ENCODE results near the gene PAH.
"Not testable (repeated sequence)": the region's sequence is repeated elsewhere in the genome, so short reads cannot be mapped to it uniquely, and the experiment has no call there.

PAH gene

DNA sequence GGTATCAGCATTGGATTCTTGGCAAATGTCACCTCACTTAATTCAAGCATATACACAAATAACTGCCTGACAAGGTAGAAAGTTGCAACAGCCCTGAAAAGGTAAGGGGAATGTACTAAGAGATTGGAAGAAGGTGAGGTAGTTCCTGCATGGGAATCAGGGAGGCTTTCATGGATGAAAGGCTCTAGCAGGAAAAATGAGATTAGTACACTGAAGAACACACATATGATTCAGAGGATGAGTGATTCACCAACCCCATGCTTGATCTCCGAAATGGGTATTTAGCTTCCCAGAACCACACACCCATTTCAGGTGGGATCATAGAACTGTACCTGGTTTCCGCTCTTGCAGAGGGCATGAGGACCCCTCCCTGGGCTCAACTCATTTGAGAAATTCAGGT is 65.8 kb downstream of the PAH start:
- ChIA-PET POLR2A (ENCODE audit: low non-redundant PET) (no interaction called here), CTCF (interaction anchor here (0.6 kb wide), 1 partner anchor 152 kb away, joined by 3 read pairs; no protein-coding TSS in a partner anchor)
- DNase-seq (ENCODE audit: low spot score), result no peak
- no peak overlapping the region for H3K27ac ChIP-seq
- no peak for TF ChIP-seq CTCF (conservative IDR thresholded peaks at IDR 0.05; ENCODE audit: low read depth)

DNA sequence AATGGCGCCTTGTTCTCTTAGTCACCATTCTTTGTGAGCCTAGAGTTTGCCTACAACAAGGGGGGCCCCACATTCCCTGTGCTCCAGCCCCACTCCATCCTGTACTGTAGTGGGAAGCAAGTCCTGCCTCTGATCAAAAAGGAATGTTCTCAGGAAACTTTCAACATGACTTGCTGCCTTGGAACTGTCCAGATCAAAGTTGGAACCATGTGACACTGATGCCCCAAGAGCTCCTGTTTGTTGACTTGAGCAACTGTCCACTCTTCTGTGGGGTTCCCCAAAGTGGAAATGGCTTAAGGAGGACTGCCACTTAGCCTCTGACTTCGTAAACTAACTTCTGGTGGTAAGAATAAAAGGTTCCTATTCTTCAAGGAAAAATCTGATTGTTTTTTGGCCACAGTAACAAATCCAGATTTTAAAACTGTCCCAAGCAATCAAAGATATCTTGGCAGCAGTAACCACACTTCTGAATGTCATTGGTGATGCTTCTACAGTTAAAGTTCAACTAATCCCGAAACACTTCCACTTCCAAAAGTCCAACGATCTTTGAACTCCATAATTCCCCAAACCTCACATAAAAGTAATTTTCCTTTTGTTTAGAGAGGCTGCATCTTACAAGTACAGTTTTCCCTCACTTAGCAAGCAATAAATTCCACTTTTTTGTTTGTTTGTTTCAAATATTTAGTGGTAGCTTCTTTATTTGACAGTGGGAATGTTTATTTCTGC is 67.2 kb downstream of the PAH start:
- POLR2A ChIA-PET (ENCODE audit: low non-redundant PET), result no interaction called here
- TF ChIP-seq CTCF (conservative IDR thresholded peaks at IDR 0.05; ENCODE audit: low read depth), result no peak
- no peak overlapping the region for H3K27ac ChIP-seq
- CTCF ChIA-PET, result interaction anchor here (0.7 kb wide), 1 partner anchor 102 kb away, joined by 3 read pairs; no protein-coding TSS in a partner anchor
- DNase-seq (ENCODE audit: low spot score), result no peak

- no peak for TF ChIP-seq CTCF (conservative IDR thresholded peaks at IDR 0.05; ENCODE audit: low read depth)
- POLR2A ChIA-PET (ENCODE audit: low non-redundant PET), result no interaction called here
- H3K27ac ChIP-seq, result no peak overlapping the region
- CTCF ChIA-PET, result no interaction called here
- no peak for DNase-seq (ENCODE audit: low spot score)
Measured at GRCh38 chr12:102848832-102849231, 68.2 kb downstream of the PAH start.

DNA sequence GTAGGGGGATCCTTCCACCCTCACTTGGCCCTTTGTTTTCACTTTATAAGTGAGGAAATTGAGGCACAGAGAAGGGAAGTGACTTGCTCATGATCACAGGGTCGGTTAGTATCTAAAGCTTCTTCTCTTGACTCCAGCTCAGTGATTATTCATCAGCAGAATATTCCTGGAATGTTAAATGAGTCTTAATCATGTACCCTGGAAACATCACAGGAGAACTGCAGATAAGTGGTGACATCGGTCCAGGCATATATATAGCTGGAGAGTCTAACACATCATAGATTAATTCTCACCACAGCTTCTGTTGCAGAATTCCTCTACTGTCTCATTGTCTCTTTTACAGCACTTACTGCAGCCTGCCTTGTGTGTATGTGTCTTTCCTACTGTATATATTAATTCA is 69.9 kb downstream of the PAH start:
- no peak overlapping the region for H3K27ac ChIP-seq
- POLR2A ChIA-PET (ENCODE audit: low non-redundant PET), result no interaction called here
- TF ChIP-seq CTCF (conservative IDR thresholded peaks at IDR 0.05; ENCODE audit: low read depth), result no peak
- no peak for DNase-seq (ENCODE audit: low spot score)
- CTCF ChIA-PET, result no interaction called here

GRCh38 chr12:102833687-102834441 is 83.2 kb downstream of the PAH start:
- no peak for TF ChIP-seq CTCF (conservative IDR thresholded peaks at IDR 0.05; ENCODE audit: low read depth)
- POLR2A ChIA-PET (ENCODE audit: low non-redundant PET), result no interaction called here
- DNase-seq (ENCODE audit: low spot score), result peak; percentile 8
- CTCF ChIA-PET, result no interaction called here
- H3K27ac ChIP-seq, result no peak overlapping the region

- POLR2A ChIA-PET (ENCODE audit: low non-redundant PET); H3K27ac ChIP-seq; DNase-seq (ENCODE audit: low spot score); CTCF ChIA-PET: not testable (repeated sequence)
Measured at GRCh38 chr12:102832826-102833225, 84.2 kb downstream of the PAH start.
